GM21717 (cell line): ENCODE results near the gene UBALD2.
"Not testable (repeated sequence)": the region's sequence is repeated elsewhere in the genome, so short reads cannot be mapped to it uniquely, and the experiment has no call there.

Experiments used
- ATAC-seq: cut with Tn5 transposase; IDR thresholded peaks from one replicate; pipeline ENCODE4 v1.9.1; 2021; ENCODE audit warnings: mild to moderate bottlenecking, moderate library complexity; ENCODE audit not compliant: unreplicated experiment

Gene UBALD2

DNA sequence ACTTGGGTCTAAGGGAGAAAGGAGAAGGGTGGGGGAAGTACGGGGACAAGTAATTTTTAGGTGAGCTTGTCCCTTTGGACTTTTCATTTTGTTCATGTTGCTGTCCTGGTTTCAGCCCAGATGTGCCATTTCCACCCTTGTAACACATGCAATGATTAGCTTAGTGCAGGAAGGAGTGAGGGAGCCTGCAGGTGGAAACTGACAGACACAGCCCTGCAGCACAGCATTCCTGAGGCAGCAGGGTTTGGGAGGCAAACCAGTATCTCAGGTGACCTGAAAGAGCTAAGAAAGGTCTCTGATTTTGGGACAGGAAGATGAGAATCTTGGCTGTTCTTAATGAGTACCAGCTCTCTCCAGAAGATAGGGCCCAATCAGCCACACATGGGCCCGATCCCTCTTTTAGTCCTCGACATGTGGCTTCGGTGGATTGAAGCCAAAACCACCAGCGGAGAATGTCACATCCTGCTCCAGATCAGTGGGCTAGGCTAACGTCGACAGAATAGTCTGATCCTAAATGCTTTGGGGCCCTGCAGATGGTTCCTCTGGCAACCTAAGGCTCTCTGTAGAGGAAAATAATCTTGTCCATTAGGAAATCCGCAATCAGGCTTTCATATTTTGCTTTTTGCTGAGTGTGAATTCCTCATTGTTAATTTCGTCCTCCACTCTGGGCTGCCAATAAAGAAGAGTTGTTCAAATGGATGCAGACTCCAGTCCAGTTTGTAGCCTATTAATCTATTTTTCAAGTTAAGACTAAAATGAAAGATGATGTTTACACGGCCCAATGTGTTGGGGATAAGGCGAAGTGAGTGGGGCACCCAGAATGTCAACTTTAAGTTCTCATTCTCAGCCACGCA, 21.1 kb upstream of the UBALD2 start:
- ATAC-seq, result no peak

DNA sequence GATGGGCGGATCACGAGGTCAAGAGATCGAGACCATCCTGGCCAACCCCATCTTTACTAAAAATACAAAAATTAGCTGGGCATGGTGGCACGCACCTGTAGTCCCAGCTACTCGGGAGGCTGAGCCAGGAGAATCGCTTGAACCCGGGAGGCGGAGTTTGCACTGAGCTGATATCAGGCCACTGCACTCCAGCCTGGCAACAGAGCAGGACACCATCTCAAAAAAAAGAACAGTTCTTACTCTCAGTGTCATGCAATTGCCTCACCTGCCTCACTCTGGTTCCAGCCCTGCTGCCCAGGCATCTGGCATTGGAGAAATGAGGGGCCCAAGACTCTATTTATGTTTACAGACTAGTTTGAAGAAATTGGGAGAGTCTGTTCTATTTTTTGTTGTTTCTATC, 20.4 kb upstream of the UBALD2 start:
- not testable (repeated sequence) for ATAC-seq

DNA sequence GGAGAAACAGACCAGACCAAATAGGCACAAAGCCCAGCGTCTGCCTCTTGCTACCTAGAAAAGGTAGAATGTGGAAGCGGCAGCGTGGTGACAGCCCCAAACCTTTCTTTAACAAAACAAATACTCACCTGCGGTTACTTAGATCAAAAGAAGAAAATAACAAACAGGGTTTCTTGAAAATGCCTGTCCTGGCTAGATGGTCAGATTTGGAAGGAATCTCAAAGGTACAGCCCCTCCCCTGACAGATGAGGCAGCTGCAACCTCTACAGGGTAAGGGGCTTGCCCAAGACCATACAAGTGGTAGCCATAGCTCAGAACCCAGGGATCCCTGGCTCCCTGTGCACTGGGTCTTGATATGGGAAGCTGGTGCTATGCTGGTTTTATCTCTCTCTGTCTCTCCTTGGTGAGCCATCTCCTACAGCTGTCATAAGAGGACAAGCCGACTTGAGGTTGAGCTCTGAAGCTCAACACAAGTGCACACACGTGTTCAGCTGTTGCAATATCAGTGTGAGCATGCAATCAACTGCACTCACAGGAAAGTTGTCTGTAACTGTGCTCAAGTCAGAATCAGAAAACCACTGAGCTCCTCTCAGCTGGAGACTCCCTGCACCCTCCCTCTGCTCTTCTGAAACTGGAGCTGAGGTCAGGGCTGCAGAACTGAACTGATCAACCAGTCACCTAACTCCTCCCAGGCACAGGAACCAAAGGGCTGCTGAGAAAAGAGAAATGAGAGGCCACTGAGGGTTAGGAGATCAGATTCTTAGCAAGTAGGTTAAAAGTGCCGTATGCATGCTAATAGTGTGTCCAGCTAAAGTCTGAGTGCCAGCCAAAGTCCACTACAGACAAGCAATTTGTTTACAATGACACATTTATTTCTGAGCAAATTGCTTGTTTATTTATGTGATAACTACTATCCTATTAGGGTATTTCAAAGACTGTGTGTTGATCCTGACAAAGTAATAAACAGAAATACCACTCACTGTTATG, 18.8 kb upstream of the UBALD2 start:
- peak; percentile 89 for ATAC-seq

DNA sequence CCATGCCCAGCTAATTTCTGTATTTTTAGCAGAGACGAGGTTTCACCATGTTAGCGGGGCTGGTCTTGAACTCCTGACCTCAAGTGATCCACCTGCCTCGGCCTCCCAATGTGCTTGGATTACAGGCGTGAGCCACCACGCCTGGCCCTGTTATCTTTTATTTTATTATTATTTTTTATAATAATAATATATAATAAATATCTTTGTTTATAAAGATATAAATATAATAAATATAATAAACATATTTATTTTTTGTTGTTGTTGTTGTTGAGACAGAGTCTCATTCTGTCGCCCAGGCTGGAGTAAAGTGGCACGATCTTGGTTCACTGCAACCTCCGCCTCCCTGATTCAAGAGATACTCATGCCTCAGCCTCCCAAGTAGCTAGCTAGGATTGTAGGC, 17.8 kb upstream of the UBALD2 start:
- no peak for ATAC-seq

DNA sequence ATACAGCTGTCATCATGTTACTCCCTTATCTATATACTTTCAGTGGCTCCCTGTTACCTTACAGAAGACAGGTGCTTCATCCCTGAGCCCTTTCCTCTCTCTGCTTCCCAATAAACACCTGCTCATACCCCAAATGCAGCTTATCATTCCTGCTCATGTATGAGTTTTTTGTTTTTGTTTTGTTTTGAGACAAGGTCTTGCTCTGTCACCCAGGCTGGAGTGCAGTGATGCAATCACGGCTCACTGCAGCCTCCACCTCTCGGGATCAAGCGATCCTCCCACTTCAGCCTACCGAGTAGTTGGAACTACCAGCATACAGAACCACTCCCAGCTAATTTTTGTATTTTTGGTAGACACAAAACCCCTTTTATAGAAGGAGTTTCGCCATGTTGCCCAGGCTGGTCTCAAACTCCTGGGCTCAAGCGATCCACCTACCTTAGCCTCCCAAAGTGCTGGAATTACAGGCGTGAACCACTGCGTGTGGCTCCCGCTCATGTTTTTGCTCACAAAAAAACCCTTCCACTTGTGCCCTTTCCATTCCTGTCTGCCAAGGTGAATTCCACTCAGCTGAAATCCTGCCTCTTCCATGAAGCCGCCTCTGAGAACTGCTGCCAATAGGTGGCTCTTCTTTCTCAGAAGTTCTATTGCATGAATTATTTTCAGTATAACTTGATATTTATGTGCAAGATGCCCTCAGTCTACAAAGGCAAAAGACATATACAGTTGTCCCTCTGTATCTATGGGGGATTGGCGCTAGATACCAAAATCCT, 16.9 kb upstream of the UBALD2 start:
- no peak for ATAC-seq

DNA sequence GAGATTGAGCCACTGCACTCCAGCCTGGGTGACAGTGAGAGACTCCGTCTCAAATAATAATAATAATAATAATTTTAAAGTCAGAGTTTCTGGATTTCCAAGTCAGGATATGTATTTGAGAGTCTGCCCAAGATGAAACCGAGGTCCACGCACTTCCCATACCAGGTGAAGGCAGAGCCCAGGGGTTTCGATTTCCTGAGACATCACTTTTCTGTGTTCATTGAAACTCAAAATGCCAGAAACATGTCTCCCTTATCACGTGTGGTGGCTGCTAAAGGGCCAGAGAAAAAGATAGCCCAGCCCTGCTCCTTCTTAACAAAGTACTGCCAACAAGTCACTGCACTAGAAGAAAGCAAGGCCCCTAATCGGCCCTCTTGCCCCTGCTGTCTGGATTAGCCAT, 15.0 kb upstream of the UBALD2 start:
- ATAC-seq, result no peak

DNA sequence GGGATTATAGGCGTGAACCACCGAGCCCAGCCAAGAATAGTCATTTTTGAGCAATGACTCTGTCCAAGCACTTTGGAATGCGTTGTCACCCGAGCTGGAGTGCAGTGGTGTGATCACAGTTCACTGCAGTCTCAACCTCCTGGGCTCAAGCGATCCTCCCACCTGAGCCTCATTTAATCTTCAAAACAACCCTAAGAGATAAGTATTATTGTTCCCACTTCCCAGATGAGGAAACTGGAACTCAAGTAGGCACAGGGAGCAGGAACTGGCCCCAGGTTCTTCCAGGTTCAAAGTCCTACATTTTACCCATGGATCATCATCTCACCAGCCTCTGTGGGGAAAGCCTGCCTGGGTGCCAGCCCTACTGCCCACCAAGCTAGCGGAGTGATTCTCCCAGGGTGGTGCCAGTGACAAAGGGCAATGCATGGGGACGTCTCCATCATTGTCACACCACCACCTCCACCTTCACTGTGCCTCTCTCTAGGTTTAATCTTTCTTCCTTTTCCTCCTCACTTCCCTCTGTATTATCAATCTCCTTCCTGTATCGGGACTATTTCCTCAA, 13.6 kb upstream of the UBALD2 start:
- ATAC-seq, result no peak

DNA sequence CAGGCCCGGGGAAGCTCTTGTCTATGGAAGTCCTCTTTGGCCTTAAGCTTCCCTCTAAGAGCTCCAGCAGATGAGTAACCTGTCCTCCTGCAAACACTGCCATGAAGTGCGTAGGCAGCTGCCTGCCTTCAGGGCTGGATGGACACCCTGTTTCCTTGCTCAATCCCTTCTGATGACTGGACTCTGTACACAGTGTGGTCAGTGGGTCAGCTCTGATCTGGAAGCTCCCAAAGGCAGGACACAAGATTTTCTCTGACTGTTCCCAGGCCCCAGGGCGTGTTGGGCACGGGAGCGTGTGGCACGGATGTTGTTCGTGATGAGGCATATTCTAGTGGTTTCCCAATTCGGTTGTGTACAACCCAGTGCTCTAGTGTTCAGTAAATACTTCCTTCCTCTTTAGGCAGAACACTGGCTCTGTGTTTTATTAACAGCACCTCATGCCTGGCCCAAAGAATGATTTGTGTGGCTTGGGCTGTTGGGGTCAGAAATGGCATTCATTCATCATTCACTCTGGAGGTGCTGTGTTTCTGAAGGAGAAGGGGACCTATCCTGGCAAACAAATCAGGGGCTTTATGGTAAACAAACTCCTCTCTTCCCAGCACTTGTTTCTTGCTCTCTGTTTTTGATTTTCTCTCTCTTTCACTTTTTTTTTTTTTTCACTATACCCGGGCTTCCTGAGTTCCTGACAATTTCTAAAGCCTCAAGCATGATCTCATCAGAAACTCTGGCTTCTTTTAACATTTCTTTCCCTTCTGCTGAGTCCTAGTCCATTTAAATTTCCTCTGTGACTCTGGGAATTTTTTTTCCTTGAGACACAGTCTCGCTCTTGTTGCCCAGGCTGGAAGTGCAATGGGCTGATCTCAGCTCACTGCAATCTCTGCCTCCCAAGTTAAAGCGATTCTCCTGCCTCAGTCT, 12.9 kb upstream of the UBALD2 start:
- ATAC-seq, result no peak

DNA sequence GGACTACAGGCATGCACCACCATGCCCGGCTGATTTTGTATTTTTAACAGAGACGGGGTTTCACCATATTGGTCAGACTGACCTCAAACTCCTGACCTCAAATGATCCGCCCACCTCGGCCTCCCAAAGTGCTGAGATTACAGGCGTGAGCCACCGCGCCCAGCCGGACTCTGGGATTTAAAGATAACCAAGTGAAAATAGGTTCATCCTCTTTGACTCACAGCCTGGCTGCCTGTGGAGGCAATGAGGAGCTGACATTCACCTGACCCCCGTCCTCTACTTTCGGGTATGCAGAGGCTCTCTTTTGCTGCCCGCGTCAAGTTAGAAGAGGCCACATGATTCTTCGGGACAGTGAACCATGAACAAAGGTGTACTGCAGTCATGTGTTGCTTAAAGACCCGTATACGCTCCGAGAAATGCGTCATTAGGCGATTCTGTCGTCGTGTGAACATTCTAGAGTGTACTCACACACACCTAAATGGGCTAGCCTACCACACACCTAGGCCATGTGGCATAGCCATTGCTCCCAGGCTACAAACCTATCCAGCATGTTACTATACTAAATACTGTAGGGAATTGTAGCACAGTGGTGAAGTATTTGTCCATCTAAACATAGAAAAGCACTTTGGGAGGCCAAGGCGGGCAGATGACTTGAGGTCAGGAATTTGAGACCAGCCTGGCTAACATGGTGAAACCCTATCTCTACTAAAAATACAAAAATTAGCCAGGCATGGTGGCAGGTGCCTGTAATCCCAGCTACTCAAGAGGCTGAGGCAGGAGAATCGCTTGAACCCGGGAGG, 12.0 kb upstream of the UBALD2 start:
- ATAC-seq, result not testable (repeated sequence)

DNA sequence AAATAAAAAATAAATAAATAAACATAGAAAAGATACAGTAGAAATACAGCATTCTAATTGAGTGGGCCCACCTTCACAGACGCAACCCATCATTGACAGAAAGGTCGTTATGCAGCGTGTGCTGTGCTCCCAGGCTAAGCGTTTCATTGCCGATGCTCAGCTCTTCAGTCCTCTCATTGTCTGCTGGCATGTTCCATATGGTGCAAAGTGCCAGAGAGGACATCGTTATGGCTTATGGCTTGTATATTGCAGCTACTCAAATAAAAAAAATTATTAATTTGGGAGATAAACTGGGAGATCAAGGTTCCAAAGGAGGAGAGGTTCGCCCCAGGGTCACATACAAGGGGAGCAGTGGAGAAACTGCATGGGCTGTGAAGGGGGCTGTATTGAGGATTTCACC, 11.3 kb upstream of the UBALD2 start:
- no peak for ATAC-seq

DNA sequence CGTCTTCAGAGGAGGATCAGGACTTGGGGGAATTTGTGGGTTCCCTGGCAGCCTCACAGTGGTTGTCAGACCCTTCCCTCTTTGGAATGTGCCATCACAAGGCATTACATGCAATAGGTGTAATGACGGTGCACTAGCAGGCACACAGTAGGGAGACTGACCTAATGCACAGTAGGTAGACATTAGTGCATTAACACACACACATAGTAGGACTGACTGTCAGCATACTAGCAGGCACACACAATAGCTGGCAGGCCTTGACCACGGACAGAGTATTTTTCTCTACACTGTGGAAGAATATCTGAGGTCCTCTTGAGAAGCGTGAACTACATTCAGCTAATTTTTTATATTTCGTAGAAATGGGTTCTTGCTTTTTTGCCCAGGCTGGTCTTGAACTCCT, 10.9 kb upstream of the UBALD2 start:
- ATAC-seq, result no peak

DNA sequence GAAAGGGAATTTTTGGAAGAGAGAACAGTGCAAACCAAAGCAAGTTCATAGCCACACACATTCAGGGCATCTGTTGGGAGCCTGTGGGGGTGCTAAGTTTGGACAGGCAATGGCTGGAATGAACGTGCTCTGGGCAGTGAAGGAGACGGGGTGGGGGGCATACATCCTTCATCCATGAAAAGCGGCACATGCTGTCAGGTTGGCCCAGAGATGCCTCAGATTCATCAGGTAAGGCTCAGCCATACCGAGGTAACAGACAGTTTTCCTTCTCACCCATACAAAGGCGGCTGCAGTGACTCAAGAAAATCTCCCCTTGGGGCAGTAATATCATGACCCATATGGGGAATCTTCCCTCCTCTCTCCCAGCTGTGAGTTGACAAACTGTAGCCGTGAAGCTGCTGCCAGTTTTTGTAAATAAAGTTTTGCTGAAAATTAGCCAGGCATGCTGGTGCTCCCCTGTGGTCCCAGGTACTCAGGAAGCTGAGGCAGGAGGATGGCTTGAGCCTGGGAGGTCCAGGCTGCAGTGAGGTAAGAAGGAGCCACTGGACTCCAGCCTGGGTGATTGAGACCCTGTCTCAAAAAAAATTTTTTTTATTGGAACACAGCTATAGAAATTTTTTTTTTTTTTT, 9.2 kb upstream of the UBALD2 start:
- no peak for ATAC-seq

DNA sequence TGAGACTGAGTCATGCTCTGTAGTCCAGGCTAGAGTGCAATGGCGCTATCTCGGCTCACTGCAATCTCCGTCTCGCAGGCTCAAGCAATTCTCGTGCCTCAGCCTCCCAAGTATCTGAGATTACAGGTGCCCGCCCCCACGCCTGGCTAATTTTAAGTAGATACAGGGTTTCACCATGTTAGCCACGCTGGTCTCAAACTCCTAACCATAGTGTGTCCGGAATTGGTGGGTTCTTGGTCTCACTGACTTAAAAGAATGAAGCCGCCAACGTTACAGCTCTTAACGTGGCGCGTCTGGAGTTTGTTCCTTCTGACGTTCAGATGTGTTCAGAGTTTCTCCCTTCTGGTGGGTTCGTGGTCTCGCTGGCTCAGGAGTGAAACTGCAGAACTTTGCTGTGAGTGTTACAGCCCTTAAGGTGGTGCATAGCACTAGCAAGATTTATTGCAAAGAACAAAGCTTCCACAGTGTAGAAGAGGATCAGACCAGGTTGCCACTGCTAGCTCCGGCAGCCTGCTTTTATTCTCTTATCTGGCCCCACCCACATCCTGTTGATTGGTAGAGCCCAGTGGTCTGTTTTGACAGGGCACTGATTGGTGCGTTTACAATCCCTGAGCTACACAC, 8.6 kb upstream of the UBALD2 start:
- ATAC-seq, result not testable (repeated sequence)

DNA sequence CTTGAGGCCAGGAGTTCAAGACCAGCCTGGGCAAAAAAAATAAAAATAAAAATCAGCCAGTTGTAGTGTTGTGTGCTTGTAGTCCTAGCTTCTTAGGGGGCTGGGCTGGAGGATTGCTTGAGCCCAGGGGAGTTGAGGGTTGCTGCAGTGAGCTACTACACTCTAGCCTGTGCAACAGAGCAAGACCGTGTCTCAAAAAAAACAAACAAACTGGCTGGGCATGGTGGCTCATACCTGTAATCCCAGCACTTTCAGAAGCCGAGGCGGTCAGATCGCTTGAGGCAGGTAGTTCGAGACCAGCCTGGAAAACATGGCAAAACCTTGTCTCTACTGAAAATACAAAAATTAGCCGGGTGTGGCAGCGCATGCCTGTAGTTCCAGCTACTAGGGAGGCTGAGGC, 4.9 kb upstream of the UBALD2 start:
- no peak for ATAC-seq

DNA sequence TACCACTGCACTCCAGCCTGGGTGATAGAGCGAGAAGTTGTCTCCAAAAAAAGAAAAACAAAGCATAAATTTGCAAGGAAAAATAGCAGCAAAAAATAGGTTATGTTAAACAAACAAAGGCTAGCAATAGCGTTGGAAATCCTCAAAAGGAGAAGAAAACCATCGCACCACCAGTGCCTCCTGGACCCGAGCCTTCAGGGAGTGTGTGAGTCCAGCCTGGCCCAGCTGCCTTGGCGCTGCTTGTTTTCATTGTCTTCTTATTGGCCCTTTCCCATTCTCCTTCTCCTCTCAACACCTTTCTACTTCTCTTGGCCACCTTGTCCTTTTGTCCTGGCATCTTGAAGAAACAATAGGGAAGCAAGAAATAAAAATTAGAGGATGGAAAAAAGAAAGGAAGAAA, 4.5 kb upstream of the UBALD2 start:
- ATAC-seq, result no peak

DNA sequence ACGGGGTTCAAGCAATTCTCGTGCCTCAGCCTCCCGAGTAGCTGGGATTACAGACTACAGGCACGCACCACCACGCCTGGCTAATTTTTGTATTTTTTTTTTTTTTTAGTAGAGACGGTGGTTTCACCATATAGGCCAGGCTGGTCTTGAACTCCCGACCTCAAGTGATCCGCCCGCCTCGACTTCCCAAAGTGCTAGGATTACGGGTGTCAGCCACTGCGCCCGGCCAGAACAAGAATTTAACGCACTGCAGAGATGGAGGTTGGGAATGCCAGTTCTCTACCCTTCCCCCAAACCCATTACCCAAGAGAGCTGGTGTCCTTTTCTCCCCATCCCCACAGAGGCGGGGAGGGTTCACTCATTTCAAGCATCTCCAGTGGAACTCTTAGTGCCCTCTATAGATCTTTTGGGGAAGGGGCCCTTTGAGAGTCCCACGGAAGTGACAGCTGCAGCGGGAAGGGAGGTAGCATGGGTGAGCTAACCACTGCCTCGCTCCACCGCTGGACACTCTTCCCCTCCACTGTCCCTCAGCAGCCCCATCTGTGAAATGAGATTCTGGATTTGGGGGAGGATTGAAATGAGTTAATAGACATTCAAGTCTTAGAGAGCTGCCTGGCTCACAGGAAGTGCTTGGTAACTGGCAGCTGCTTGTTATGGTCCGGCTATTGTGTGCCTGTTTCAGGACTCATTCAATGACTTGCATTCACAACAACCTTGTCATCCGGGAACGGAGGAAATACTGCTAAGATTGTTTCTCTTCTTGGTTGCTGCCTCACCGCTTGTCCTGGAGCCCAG, 3.5 kb upstream of the UBALD2 start:
- ATAC-seq, result no peak

DNA sequence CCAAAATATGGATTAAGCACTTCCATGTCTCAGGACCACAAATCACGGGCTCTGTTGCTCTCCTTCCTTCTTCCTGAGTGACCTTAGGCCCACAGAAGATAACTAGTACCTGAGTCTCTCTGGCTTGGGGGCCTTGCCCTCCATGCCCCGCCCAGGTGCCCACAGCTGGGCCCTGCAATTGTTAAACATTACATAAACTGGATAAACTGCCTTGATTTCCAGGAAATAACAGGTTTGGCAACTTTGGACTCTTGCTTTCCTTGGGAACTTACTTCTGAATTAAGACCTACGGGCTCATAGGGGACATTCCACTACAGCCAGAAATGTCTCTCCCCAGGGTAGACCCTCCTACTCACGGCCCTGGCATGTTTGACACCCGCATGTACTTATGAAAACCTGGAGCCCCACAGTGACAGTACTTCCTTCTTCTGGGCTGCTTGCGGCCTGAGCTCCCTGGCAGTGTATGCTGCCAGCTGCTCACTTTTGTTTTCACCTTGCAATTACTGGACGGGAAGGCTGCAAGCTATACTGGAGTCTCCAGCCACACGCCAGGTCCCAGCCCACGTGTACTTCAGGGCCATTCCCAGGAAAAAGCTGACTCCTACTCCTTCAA, 2.3 kb upstream of the UBALD2 start:
- ATAC-seq, result peak; percentile 22
